IMR-90 (cell line): ENCODE results near the gene ACTR1A. TPM values are rescaled to one million over a fixed set of nuclear protein-coding genes. Genes with fewer than 3 reads are reported as not detected.

Experiments used
- FOS ChIP-seq: fragments of 150-350 bp; IDR thresholded peaks from 2 replicates; pipeline ENCODE4 v1.6.1; 2016; ENCODE audit warnings: low read depth, low read length
- MAZ ChIP-seq: IDR thresholded peaks from 2 replicates; pipeline ENCODE4 v1.6.1; 2012; ENCODE audit warnings: low read depth, mild to moderate bottlenecking, low read length, improper control_type of control experiment, moderate library complexity, borderline replicate concordance
- POLR2A ChIP-seq: IDR thresholded peaks from 2 replicates; pipeline ENCODE4 v1.6.1; 2012; ENCODE audit warnings: mild to moderate bottlenecking, low read depth, low read length
- RAD21 ChIP-seq: IDR thresholded peaks from 2 replicates; pipeline ENCODE4 v1.6.1; 2012; ENCODE audit warnings: low read length, improper control_type of control experiment
- polyA plus RNA-seq, 3 experiments: library from polyadenylated mRNA; depleted of rRNA; stranded (reverse); fragments of >200 nt; gene quantifications; 2 replicates each; pipeline ENCODE4 v1.2.3, GENCODE V29; 2012; ENCODE audit warnings: low replicate concordance in 1 of 3
- total RNA-seq: library from RNA; depleted of rRNA; stranded (reverse); fragments of >200 nt; gene quantifications from 2 replicates; pipeline ENCODE4 v1.2.3, GENCODE V29; 2012
- TF ChIP-seq, protein P1 (sequence below): conservative IDR thresholded peaks from 2 replicates; pipeline ENCODE4 v1.5.1; 2012; ENCODE audit warnings: mild to moderate bottlenecking, low read depth, low read length, improper control_type of control experiment

The ACTR1A gene
- total and polyA plus RNA-seq, 2 of the 4 experiments (the other 2 are of a cell fraction) = 142 to 157 TPM

DNA sequence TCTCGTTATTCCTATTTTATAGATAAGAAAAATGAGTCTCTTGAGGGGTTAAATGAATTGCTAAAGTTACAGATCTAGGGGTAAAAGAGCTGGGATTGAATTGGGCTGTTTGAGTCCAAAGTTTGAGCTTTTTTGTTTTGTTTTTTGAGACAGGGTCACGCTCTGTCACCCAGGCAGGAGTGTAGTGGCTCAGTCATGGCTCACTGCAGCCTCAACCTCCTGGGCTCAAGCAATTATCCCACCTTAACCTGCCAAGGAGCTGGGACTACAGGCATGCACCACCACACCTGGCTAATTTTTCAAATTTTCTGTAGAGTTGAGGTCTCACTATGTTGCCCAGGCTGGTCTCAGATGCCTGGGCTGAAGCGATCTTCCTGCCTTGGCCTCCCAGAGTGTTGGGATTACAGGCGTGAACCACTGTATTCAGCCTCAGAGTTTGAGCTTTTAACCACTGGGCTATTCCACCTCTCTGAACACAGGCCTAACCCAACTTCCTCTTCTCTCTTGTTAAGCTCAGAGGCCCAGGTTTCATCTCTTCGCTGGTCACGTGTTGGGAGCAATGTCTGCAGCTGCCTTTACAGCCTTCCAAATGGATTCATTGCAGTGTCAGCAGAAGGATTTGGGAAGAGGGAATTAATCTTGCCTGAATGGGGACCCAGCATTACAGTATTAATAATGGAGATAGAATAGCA lies 9.2 kb upstream of the ACTR1A start (continued):
- TF ChIP-seq RAD21 = no peak
- TF ChIP-seq, protein P1, sequence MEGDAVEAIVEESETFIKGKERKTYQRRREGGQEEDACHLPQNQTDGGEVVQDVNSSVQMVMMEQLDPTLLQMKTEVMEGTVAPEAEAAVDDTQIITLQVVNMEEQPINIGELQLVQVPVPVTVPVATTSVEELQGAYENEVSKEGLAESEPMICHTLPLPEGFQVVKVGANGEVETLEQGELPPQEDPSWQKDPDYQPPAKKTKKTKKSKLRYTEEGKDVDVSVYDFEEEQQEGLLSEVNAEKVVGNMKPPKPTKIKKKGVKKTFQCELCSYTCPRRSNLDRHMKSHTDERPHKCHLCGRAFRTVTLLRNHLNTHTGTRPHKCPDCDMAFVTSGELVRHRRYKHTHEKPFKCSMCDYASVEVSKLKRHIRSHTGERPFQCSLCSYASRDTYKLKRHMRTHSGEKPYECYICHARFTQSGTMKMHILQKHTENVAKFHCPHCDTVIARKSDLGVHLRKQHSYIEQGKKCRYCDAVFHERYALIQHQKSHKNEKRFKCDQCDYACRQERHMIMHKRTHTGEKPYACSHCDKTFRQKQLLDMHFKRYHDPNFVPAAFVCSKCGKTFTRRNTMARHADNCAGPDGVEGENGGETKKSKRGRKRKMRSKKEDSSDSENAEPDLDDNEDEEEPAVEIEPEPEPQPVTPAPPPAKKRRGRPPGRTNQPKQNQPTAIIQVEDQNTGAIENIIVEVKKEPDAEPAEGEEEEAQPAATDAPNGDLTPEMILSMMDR = no peak
- TF ChIP-seq FOS = no peak
- no peak for TF ChIP-seq MAZ
- no peak for TF ChIP-seq POLR2A
